GM18508 (cell line): ENCODE results near the gene SDK1.

Source experiments
- ATAC-seq: cut with Tn5 transposase; IDR thresholded peaks from one replicate; pipeline ENCODE4 v1.9.1; 2021; ENCODE audit warnings: moderate number of reproducible peaks; ENCODE audit not compliant: insufficient read depth, unreplicated experiment

Gene SDK1

GRCh38 chr7:3393862-3394261 lies 92.8 kb downstream of the SDK1 start:
- no peak for ATAC-seq

- ATAC-seq, result no peak
Measured at GRCh38 chr7:3397324-3397723, 96.3 kb downstream of the SDK1 start.

GRCh38 chr7:3399858-3400257 lies 98.8 kb downstream of the SDK1 start:
- ATAC-seq, result no peak

- ATAC-seq, result no peak
Measured at GRCh38 chr7:3404501-3404900, 103.4 kb downstream of the SDK1 start.

GRCh38 chr7:3408814-3409595 lies 108.0 kb downstream of the SDK1 start:
- no peak for ATAC-seq

- ATAC-seq, result no peak
Measured at GRCh38 chr7:3412871-3413270, 111.8 kb downstream of the SDK1 start.

- ATAC-seq, result no peak
Measured at GRCh38 chr7:3415861-3416312, 114.8 kb downstream of the SDK1 start.

GRCh38 chr7:3416453-3416852 lies 115.4 kb downstream of the SDK1 start:
- no peak for ATAC-seq

GRCh38 chr7:3425087-3425486 lies 124.0 kb downstream of the SDK1 start:
- no peak for ATAC-seq

- no peak for ATAC-seq
Measured at GRCh38 chr7:3426064-3426463, 125.0 kb downstream of the SDK1 start.

- no peak for ATAC-seq
Measured at GRCh38 chr7:3427957-3428356, 126.9 kb downstream of the SDK1 start.

- ATAC-seq, result no peak
Measured at GRCh38 chr7:3429981-3430380, 128.9 kb downstream of the SDK1 start.

- ATAC-seq, result no peak
Measured at GRCh38 chr7:3430588-3430987, 129.5 kb downstream of the SDK1 start.

- no peak for ATAC-seq
Measured at GRCh38 chr7:3431306-3431705, 130.3 kb downstream of the SDK1 start.

- ATAC-seq, result no peak
Measured at GRCh38 chr7:3432911-3433310, 131.9 kb downstream of the SDK1 start.

- no peak for ATAC-seq
Measured at GRCh38 chr7:3434611-3435010, 133.6 kb downstream of the SDK1 start.

- ATAC-seq, result no peak
Measured at GRCh38 chr7:3436112-3436511, 135.1 kb downstream of the SDK1 start.

GRCh38 chr7:3436746-3437145 lies 135.7 kb downstream of the SDK1 start:
- ATAC-seq, result no peak

GRCh38 chr7:3437467-3437866 lies 136.4 kb downstream of the SDK1 start:
- no peak for ATAC-seq

GRCh38 chr7:3438352-3438751 lies 137.3 kb downstream of the SDK1 start:
- no peak for ATAC-seq

- no peak for ATAC-seq
Measured at GRCh38 chr7:3439333-3440030, 138.4 kb downstream of the SDK1 start.

GRCh38 chr7:3440509-3440908 lies 139.5 kb downstream of the SDK1 start:
- ATAC-seq, result no peak
